ENCODE results near the gene FBP1.

GRCh38 chr9:94624629-94625028 is 14.7 kb downstream of the FBP1 start:
- TF ChIP-seq CTCF (IDR thresholded peaks at IDR 0.05) (no peak), POLR2A (IDR thresholded peaks at IDR 0.05) (no peak)

All from Peyer's patch (tissue), 4 donors.